H9 (cell line): ENCODE data around the gene MAP3K20. TPM values are rescaled to one million over a fixed set of nuclear protein-coding genes. Genes with fewer than 3 reads are reported as not detected.

Experiments
- DNase-seq: peaks from one replicate; pipeline ENCODE4 v3.0.0-alpha.2; 2017
- H2AFZ ChIP-seq: one replicate; pipeline ENCODE4 v1.6.1; 2013; ENCODE audit warnings: mild to moderate bottlenecking, low read length, control low read depth, moderate library complexity
- H2AK5ac ChIP-seq: 2 replicates; pipeline ENCODE4 v1.6.1; 2013; ENCODE audit warnings: low read length, control low read depth, mixed read lengths; ENCODE audit not compliant: insufficient read length
- H2BK120ac ChIP-seq: one replicate; pipeline ENCODE4 v1.6.1; 2013; ENCODE audit warnings: low read depth, mild to moderate bottlenecking, low read length, control low read depth, inconsistent platforms; ENCODE audit not compliant: poor library complexity, severe bottlenecking
- H2BK12ac ChIP-seq: 2 replicates; pipeline ENCODE4 v1.6.1; 2013; ENCODE audit warnings: low read length, control low read depth, mixed read lengths, low read depth; ENCODE audit not compliant: insufficient read length
- H2BK15ac ChIP-seq: 2 replicates; pipeline ENCODE4 v1.6.1; 2013; ENCODE audit warnings: low read depth, low read length, control low read depth
- H2BK20ac ChIP-seq: one replicate; pipeline ENCODE4 v1.6.1; 2013; ENCODE audit warnings: low read depth, mild to moderate bottlenecking, low read length, control low read depth, inconsistent platforms; ENCODE audit not compliant: poor library complexity, severe bottlenecking
- H2BK5ac ChIP-seq: 2 replicates; pipeline ENCODE4 v1.6.1; 2013; ENCODE audit warnings: low read length, control low read depth, mixed read lengths; ENCODE audit not compliant: insufficient read length
- H3K14ac ChIP-seq: 2 replicates; pipeline ENCODE4 v1.6.1; 2013; ENCODE audit warnings: low read length, control low read depth; ENCODE audit not compliant: insufficient read depth
- H3K18ac ChIP-seq: 2 replicates; pipeline ENCODE4 v1.6.1; 2013; ENCODE audit warnings: low read depth, mild to moderate bottlenecking, mixed read lengths, low read length, control low read depth; ENCODE audit not compliant: insufficient read length
- H3K23ac ChIP-seq: 2 replicates; pipeline ENCODE4 v1.6.1; 2013; ENCODE audit warnings: low read length, control low read depth, mixed read lengths, low read depth; ENCODE audit not compliant: insufficient read length
- H3K23me2 ChIP-seq: 2 replicates; pipeline ENCODE4 v1.6.1; 2013; ENCODE audit warnings: low read depth, mild to moderate bottlenecking, mixed read lengths, low read length, control low read depth; ENCODE audit not compliant: insufficient read length, poor library complexity, severe bottlenecking
- H3K27ac ChIP-seq: 2 replicates; pipeline ENCODE4 v1.5.1; 2013; ENCODE audit warnings: low read length, control low read depth, mixed read lengths, low read depth; ENCODE audit not compliant: insufficient read length
- H3K27me3 ChIP-seq: 2 replicates; pipeline ENCODE4 v1.6.1; 2013; ENCODE audit warnings: low read length, control low read depth, inconsistent platforms; ENCODE audit not compliant: insufficient read depth
- H3K4ac ChIP-seq: 2 replicates; pipeline ENCODE4 v1.6.1; 2013; ENCODE audit warnings: low read depth, mild to moderate bottlenecking, control low read depth, inconsistent platforms, low read length, moderate library complexity
- H3K4me1 ChIP-seq: 2 replicates; pipeline ENCODE4 v1.6.1; 2013; ENCODE audit warnings: low read length, control low read depth, inconsistent platforms; ENCODE audit not compliant: insufficient read depth
- H3K4me2 ChIP-seq: 2 replicates; pipeline ENCODE4 v1.6.1; 2013; ENCODE audit warnings: low read length, control low read depth, mixed read lengths; ENCODE audit not compliant: insufficient read length, insufficient read depth
- H3K56ac ChIP-seq: 2 replicates; pipeline ENCODE4 v1.6.1; 2013; ENCODE audit warnings: low read depth, mild to moderate bottlenecking, mixed read lengths, low read length, control low read depth; ENCODE audit not compliant: insufficient read length
- H3K79me1 ChIP-seq: 2 replicates; pipeline ENCODE4 v1.6.1; 2013; ENCODE audit warnings: low read depth, mild to moderate bottlenecking, moderate library complexity, low read length, control low read depth, inconsistent platforms; ENCODE audit not compliant: insufficient read depth, poor library complexity, severe bottlenecking
- H3K79me2 ChIP-seq: 2 replicates; pipeline ENCODE4 v1.6.1; 2013; ENCODE audit warnings: low read length, control low read depth, inconsistent platforms; ENCODE audit not compliant: insufficient read depth
- H3K9ac ChIP-seq: 2 replicates; pipeline ENCODE4 v1.6.1; 2013; ENCODE audit warnings: low read length, control low read depth, mixed read lengths; ENCODE audit not compliant: insufficient read length; ENCODE audit errors: extremely low read depth
- H3K9me3 ChIP-seq: one replicate; pipeline ENCODE4 v1.6.1; 2013; ENCODE audit warnings: low read depth, low read length, inconsistent platforms; ENCODE audit not compliant: control insufficient read depth
- H3T11ph ChIP-seq: one replicate; pipeline ENCODE4 v1.6.1; 2013; ENCODE audit warnings: mild to moderate bottlenecking, low read length, control low read depth, inconsistent platforms
- H4K20me1 ChIP-seq: one replicate; pipeline ENCODE4 v1.6.1; 2013; ENCODE audit not compliant: control insufficient read depth, insufficient read length, insufficient read depth
- H4K5ac ChIP-seq: 2 replicates; pipeline ENCODE4 v1.6.1; 2013; ENCODE audit warnings: low read depth, mild to moderate bottlenecking, mixed read lengths, low read length, control low read depth; ENCODE audit not compliant: insufficient read length
- H4K8ac ChIP-seq: replicated peaks from 2 replicates; pipeline ENCODE4 v1.6.1; 2013; ENCODE audit warnings: low read length, control low read depth, mixed read lengths, low read depth; ENCODE audit not compliant: insufficient read length
- H4K91ac ChIP-seq: 2 replicates; pipeline ENCODE4 v1.6.1; 2013; ENCODE audit warnings: low read depth, mild to moderate bottlenecking, moderate library complexity, mixed read lengths, low read length, control low read depth; ENCODE audit not compliant: insufficient read length
- H3K27ac Mint-ChIP-seq, 3 experiments: 2 replicates in 2 of 3; 3 replicates in 1 of 3; pipeline ENCODE4 v1.8.0; 2020 to 2021; ENCODE audit warnings: mixed read lengths in 3 of 3, mild to moderate bottlenecking in 1 of 3, moderate library complexity in 1 of 3
- H3K27me3 Mint-ChIP-seq: 2 replicates; pipeline ENCODE4 v1.8.0; 2021; ENCODE audit warnings: low read depth, mild to moderate bottlenecking, moderate library complexity, mixed read lengths
- H3K36me3 Mint-ChIP-seq, 3 experiments: 2 replicates in 2 of 3; 3 replicates in 1 of 3; pipeline ENCODE4 v1.8.0; 2020 to 2021; ENCODE audit warnings: low read depth in 3 of 3, mixed read lengths in 3 of 3; ENCODE audit not compliant: insufficient read depth in 1 of 3
- H3K4me1 Mint-ChIP-seq, 2 experiments: 2 replicates each; pipeline ENCODE4 v1.8.0; 2020; ENCODE audit warnings: mixed read lengths in 2 of 2
- H3K4me3 Mint-ChIP-seq, 2 experiments: 2 replicates in 1 of 2; 3 replicates in 1 of 2; pipeline ENCODE4 v1.8.0; 2020 to 2021; ENCODE audit warnings: mild to moderate bottlenecking in 2 of 2, mixed read lengths in 2 of 2, moderate library complexity in 1 of 2
- H3K9me3 Mint-ChIP-seq, 2 experiments: 2 replicates in 1 of 2; 3 replicates in 1 of 2; pipeline ENCODE4 v1.8.0; 2020; ENCODE audit warnings: mild to moderate bottlenecking in 2 of 2, mixed read lengths in 2 of 2, moderate library complexity in 1 of 2
- CTCF ChIP-seq: fragments of 200-600 bp; sonication (generic); conservative IDR thresholded peaks from 3 replicates; pipeline ENCODE4 v1.8.0; 2021; ENCODE audit warnings: antibody characterized with exemption, mild to moderate bottlenecking
- WGBS: extraction: QIAGEN DNeasy Blood & Tissue Kit; methylation state at CpG from one replicate; pipeline ENCODE4 v1.1.7; 2013; ENCODE audit warnings: missing lambda C conversion rate, low lambda C conversion rate, mixed read lengths; ENCODE audit not compliant: insufficient read length; ENCODE audit errors: extremely low coverage; 5-methylcytosine and 5-hydroxymethylcytosine counted together
- total RNA-seq: library from RNA; stranded (reverse); gene quantifications from 2 replicates; pipeline ENCODE4 v1.2.1, GENCODE V29; 2021

MAP3K20 gene
- total RNA-seq, 1 experiment from 2014 or later, result 8.7 TPM

GRCh38 chr2:173279527-173279868 is 203.9 kb downstream of the MAP3K20 start:
- Histone ChIP-seq H3K4me2 (no peak overlapping the region), H2BK15ac (no peak overlapping the region), H2AFZ (no peak overlapping the region), H2BK120ac (no peak overlapping the region), H3K9ac (no peak overlapping the region), H3K27me3 (no peaks in the 10 kb centered on the region), H3K23ac (no peak overlapping the region), H4K8ac (no peak overlapping the region), H3K9me3 (no peaks in the 10 kb centered on the region), H4K5ac (no peak overlapping the region), H3K18ac (no peak overlapping the region), H2BK12ac (no peak overlapping the region), H3K79me1 (no peaks in the 10 kb centered on the region), H3K27ac (no peak overlapping the region), H4K20me1 (no peaks in the 10 kb centered on the region), H3K14ac (no peak overlapping the region), H2BK5ac (no peak overlapping the region), H3K4ac (no peak overlapping the region), H3K23me2 (no peaks in the 10 kb centered on the region), H3K79me2 (no peaks in the 10 kb centered on the region), H2BK20ac (no peak overlapping the region), H3K56ac (no peak overlapping the region), H4K91ac (no peak overlapping the region), H3T11ph (no peak overlapping the region), H2AK5ac (no peak overlapping the region), H3K4me1 (no peaks in the 10 kb centered on the region)
- no peaks in the 10 kb centered on the region for H3K4me1 Mint-ChIP-seq
- H3K27me3 Mint-ChIP-seq, result no peaks in the 10 kb centered on the region; the same call in 1 of the 2 replicates
- H3K9me3 Mint-ChIP-seq, result peaks cover 9 to 17% of the 10 kb centered on the region in 2 experiments
- H3K36me3 Mint-ChIP-seq, result peaks cover 0 to 18% (median 5%) of the 10 kb centered on the region in 3 experiments; a peak in 5 of 7 replicates
- WGBS, result no CpG with 5 or more reads among the region's 3 CpGs
- no peak overlapping the region for H3K4me3 Mint-ChIP-seq
- TF ChIP-seq CTCF, result no peak
- no peak overlapping the region for H3K27ac Mint-ChIP-seq
- DNase-seq, result no peak
